GM12891 (cell line): ENCODE data around the gene ITGB3BP.

Experiments used
- POLR2A ChIP-seq: IDR thresholded peaks from 2 replicates; pipeline ENCODE4 v1.6.1; 2011; ENCODE audit warnings: low read depth, low read length, control low read depth
- POLR2AphosphoS5 ChIP-seq: IDR thresholded peaks from 2 replicates; pipeline ENCODE4 v1.6.1; 2011; ENCODE audit warnings: low read depth, low read length, control low read depth
- SPI1 ChIP-seq: IDR thresholded peaks from 2 replicates; pipeline ENCODE4 v1.6.1; 2011; ENCODE audit warnings: low read depth, low read length, control low read depth
- TAF1 ChIP-seq: IDR thresholded peaks from 2 replicates; pipeline ENCODE4 v1.6.1; 2011; ENCODE audit warnings: low read depth, low read length, control low read depth

GRCh38 chr1:63405021-63405420 lies 118.0 kb downstream of the ITGB3BP start:
- TF ChIP-seq POLR2A (no peak), SPI1 (no peak), POLR2AphosphoS5 (no peak), TAF1 (no peak)
